Natural killer cell (primary cell): ENCODE measurements around the gene TDO2. TPM values are rescaled to one million over a fixed set of nuclear protein-coding genes. Genes with fewer than 3 reads are reported as not detected.

Experiments used
- ATAC-seq, 3 donors: fragments of 150-1000 bp in 2 of 3; fragments of 200-7000 bp in 1 of 3; cut with Tn5 transposase; 1 replicate in 1 of 3; 2 replicates in 2 of 3; pipeline ENCODE4 v1.10.0; 2021; ENCODE audit warnings: mild to moderate bottlenecking in 2 of 3, moderate library complexity in 2 of 3
- DNase-seq, 2 donors: peaks; one replicate each; pipeline versions ENCODE4 v3.0.0 to v3.0.0-alpha.2; 2013 to 2021; ENCODE audit warnings: mixed read lengths in 1 of 2
- H3K27ac ChIP-seq: one replicate; pipeline ENCODE4 v1.5.1; 2013; ENCODE audit warnings: mild to moderate bottlenecking, low read length
- H3K27me3 ChIP-seq: one replicate; pipeline ENCODE4 v1.6.1; 2013; ENCODE audit warnings: low read length; ENCODE audit not compliant: control insufficient read depth, insufficient read depth
- H3K36me3 ChIP-seq: one replicate; pipeline ENCODE4 v1.6.1; 2013; ENCODE audit warnings: low read length; ENCODE audit not compliant: control insufficient read depth, insufficient read depth
- H3K4me1 ChIP-seq: one replicate; pipeline ENCODE4 v1.6.1; 2013; ENCODE audit warnings: low read length; ENCODE audit not compliant: control insufficient read depth, insufficient read depth
- H3K4me3 ChIP-seq: one replicate; pipeline ENCODE4 v1.5.1; 2013; ENCODE audit warnings: low read length
- H3K9me3 ChIP-seq: one replicate; pipeline ENCODE4 v1.6.1; 2013; ENCODE audit warnings: low read length; ENCODE audit not compliant: control insufficient read depth, insufficient read depth
- H3K27ac Mint-ChIP-seq, 2 donors: one replicate each; pipeline ENCODE4 v1.8.0; 2022; ENCODE audit warnings: mild to moderate bottlenecking in 2 of 2, mixed read lengths in 2 of 2, moderate library complexity in 1 of 2
- H3K27me3 Mint-ChIP-seq, 2 donors: one replicate each; pipeline ENCODE4 v1.8.0; 2022; ENCODE audit warnings: low read depth in 2 of 2, mixed read lengths in 2 of 2
- H3K36me3 Mint-ChIP-seq: one replicate; pipeline ENCODE4 v1.8.0; 2022; ENCODE audit warnings: mixed read lengths
- H3K4me1 Mint-ChIP-seq, 2 donors: one replicate each; pipeline ENCODE4 v1.8.0; 2022; ENCODE audit warnings: mixed read lengths in 2 of 2
- H3K4me3 Mint-ChIP-seq: one replicate; pipeline ENCODE4 v1.8.0; 2022; ENCODE audit warnings: mild to moderate bottlenecking, moderate library complexity, mixed read lengths
- H3K9me3 Mint-ChIP-seq, 2 donors: one replicate each; pipeline ENCODE4 v1.8.0; 2022; ENCODE audit warnings: mixed read lengths in 2 of 2
- CTCF ChIP-seq: fragments of 200-600 bp; IDR thresholded peaks from one replicate; pipeline ENCODE4 v1.8.0; 2022; ENCODE audit warnings: antibody characterized with exemption
- WGBS: methylation state at CpG from one replicate; pipeline ENCODE4 v1.1.7; 2013; ENCODE audit warnings: missing lambda C conversion rate; ENCODE audit not compliant: insufficient coverage; 5-methylcytosine and 5-hydroxymethylcytosine counted together
- intact Hi-C: fragments of 100-400 bp; cut with micrococcal nuclease; formaldehyde crosslinking; loops from one replicate; pipeline ENCODE4 v1.14.2; 2022
- total RNA-seq, 4 donors: library from RNA; stranded (reverse); fragments of 120-200 nt in 1 of 4; gene quantifications; one replicate each; pipeline versions ENCODE4 v1.2.3 to v1.2.4, GENCODE V29; 2013 to 2022

The TDO2 gene
- total RNA-seq, 3 donors from 2014 or later (not counting 1 experiment from before 2014, with no cell fraction given) = not detected

GRCh38 chr4:155887847-155888570, 15.5 kb upstream of the TDO2 start:
- DNase-seq = no peak
- intact Hi-C loops = no loop called here
- Mint-ChIP-seq H3K36me3 (no peaks in the 10 kb centered on the region), H3K27ac (no peak overlapping the region), H3K27me3 (peaks cover 0 to 3% of the 10 kb centered on the region in 2 donors), H3K4me1 (no peaks in the 10 kb centered on the region), H3K9me3 (peaks cover 3 to 11% of the 10 kb centered on the region in 2 donors), H3K4me3 (no peak overlapping the region)
- TF ChIP-seq CTCF = no peak
- WGBS = 70% methylated on average over 4 of the region's 6 CpGs
- Histone ChIP-seq H3K9me3 (no peaks in the 10 kb centered on the region), H3K4me1 (no peaks in the 10 kb centered on the region), H3K4me3 (no peak overlapping the region), H3K27ac (no peak overlapping the region), H3K27me3 (no peaks in the 10 kb centered on the region), H3K36me3 (no peaks in the 10 kb centered on the region)
- ATAC-seq = no peak

- Mint-ChIP-seq H3K27ac (no peak overlapping the region), H3K36me3 (no peaks in the 10 kb centered on the region), H3K9me3 (peaks cover 3 to 11% of the 10 kb centered on the region in 2 donors), H3K4me1 (no peaks in the 10 kb centered on the region), H3K4me3 (no peak overlapping the region), H3K27me3 (peaks cover 0 to 3% of the 10 kb centered on the region in 2 donors)
- DNase-seq = no peak
- no peak for TF ChIP-seq CTCF
- ATAC-seq = no peak
- Histone ChIP-seq H3K4me3 (no peak overlapping the region), H3K9me3 (no peaks in the 10 kb centered on the region), H3K27me3 (no peaks in the 10 kb centered on the region), H3K4me1 (no peaks in the 10 kb centered on the region), H3K36me3 (no peaks in the 10 kb centered on the region), H3K27ac (no peak overlapping the region)
- WGBS = 62% methylated on average over 5 of the region's 5 CpGs
- intact Hi-C loops = no loop called here
Measured at GRCh38 chr4:155889031-155889793, 14.3 kb upstream of the TDO2 start.

- H3K4me3 ChIP-seq = no peak overlapping the region
- DNase-seq (no peak), ATAC-seq (no peak)
- peaks cover 0 to 3% of the 10 kb centered on the region in 2 donors for H3K27me3 Mint-ChIP-seq
- intact Hi-C loops = no loop called here
- TF ChIP-seq CTCF = no peak
- no peaks in the 10 kb centered on the region for H3K27me3 ChIP-seq
- no peak overlapping the region for H3K27ac ChIP-seq
- no peaks in the 10 kb centered on the region for H3K36me3 Mint-ChIP-seq
- no peaks in the 10 kb centered on the region for H3K4me1 Mint-ChIP-seq
- H3K9me3 Mint-ChIP-seq = peaks cover 3 to 11% of the 10 kb centered on the region in 2 donors
- WGBS = 100% methylated on average over 2 of the region's 2 CpGs
- no peak overlapping the region for H3K27ac Mint-ChIP-seq
- H3K4me1 ChIP-seq = no peaks in the 10 kb centered on the region
- H3K4me3 Mint-ChIP-seq = no peak overlapping the region
- no peaks in the 10 kb centered on the region for H3K9me3 ChIP-seq
- no peaks in the 10 kb centered on the region for H3K36me3 ChIP-seq
Measured at GRCh38 chr4:155889946-155890345, 13.6 kb upstream of the TDO2 start.
